Prostate gland (tissue), 2 donors: ENCODE measurements around the gene P4HTM. TPM values are rescaled to one million over a fixed set of nuclear protein-coding genes. Genes with fewer than 3 reads are reported as not detected.

Source experiments
- DNase-seq: peaks from one replicate; pipeline ENCODE4 v3.0.0-alpha.2; 2019; ENCODE audit warnings: low spot score
- H3K27ac ChIP-seq, 2 donors: fragments of 200-600 bp; sonication (generic); 2 replicates each; pipeline ENCODE4 v1.5.1; 2017 to 2019
- H3K27me3 ChIP-seq: fragments of 200-600 bp; sonication (generic); replicated peaks from 2 replicates; pipeline ENCODE4 v1.5.1; 2019; ENCODE audit not compliant: insufficient read depth
- H3K36me3 ChIP-seq, 2 donors: fragments of 200-600 bp; sonication (generic); 1 replicate in 1 of 2; 2 replicates in 1 of 2; pipeline versions ENCODE4 v1.5.1 to v1.8.1; 2017 to 2019
- H3K4me1 ChIP-seq: fragments of 200-600 bp; sonication (generic); replicated peaks from 2 replicates; pipeline ENCODE4 v1.5.1; 2019
- H3K4me3 ChIP-seq, 2 donors: fragments of 200-600 bp; sonication (generic); 2 replicates each; pipeline ENCODE4 v1.5.1; 2017 to 2019
- H3K9me3 ChIP-seq: fragments of 200-600 bp; sonication (generic); 2 replicates; pipeline ENCODE4 v1.5.1; 2017
- POLR2A ChIP-seq: fragments of 450-650 bp; IDR thresholded peaks from one replicate; pipeline ENCODE4 v1.6.1; 2016; ENCODE audit warnings: antibody characterized with exemption, mild to moderate bottlenecking
- POLR2AphosphoS5 ChIP-seq: sonication (generic); formaldehyde crosslinking; IDR thresholded peaks from one replicate; pipeline ENCODE4 v1.6.1; 2017; ENCODE audit warnings: antibody characterized with exemption
- WGBS: methylation state at CpG from one replicate; pipeline ENCODE4 v1.1.5; 2018; 5-methylcytosine and 5-hydroxymethylcytosine counted together
- intact Hi-C: fragments of 100-400 bp; cut with DNase I; formaldehyde crosslinking; loops from one replicate; pipeline ENCODE4 v1.14.2; 2022
- total RNA-seq, 2 donors: library from RNA; depleted of rRNA; stranded (reverse); fragments of >200 nt; gene quantifications; one replicate each; pipeline ENCODE4 v1.1.0, GENCODE V29; 2016
- TF ChIP-seq, protein P1 (sequence below), 4 experiments: fragments of 200-600 bp in 2 of 4; fragments of 450-650 bp in 2 of 4; sonication (generic) in 2 of 4; IDR thresholded peaks; 1 replicate in 3 of 4; 2 replicates in 1 of 4; pipeline ENCODE4 v1.5.1; 2016 to 2019; ENCODE audit warnings: antibody characterized with exemption in 4 of 4, mild to moderate bottlenecking in 2 of 4, moderate library complexity in 2 of 4

P4HTM gene
- total RNA-seq, 2 donors from 2014 or later: 56.0 to 101 TPM

DNA sequence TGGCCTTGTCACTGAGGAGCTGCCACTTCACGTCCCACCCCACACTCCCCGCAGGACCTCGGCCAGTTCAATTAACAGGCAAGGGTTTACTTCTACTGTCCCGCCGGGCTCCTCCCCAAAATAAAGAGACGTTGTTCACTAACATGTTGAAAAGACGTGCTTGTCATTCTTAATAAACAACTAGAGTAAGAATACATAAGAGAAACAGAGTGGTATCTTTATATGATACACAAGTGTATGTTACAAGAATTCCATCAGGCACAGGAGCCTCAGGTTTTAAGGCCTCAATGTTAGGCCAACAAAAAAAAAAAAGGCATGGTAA lies 39.5 kb downstream of the P4HTM start:
- Histone ChIP-seq H3K9me3 (no peaks in the 10 kb centered on the region), H3K4me1 (peaks cover 6% of the 10 kb centered on the region), H3K4me3 (peak overlapping the region; percentile 34 to 56), H3K27me3 (no peaks in the 10 kb centered on the region), H3K36me3 (peaks cover 3 to 22% of the 10 kb centered on the region in 2 donors), H3K27ac (peak overlapping the region; percentile 87 to 90)
- intact Hi-C loops: no loop called here
- TF ChIP-seq, protein P1, sequence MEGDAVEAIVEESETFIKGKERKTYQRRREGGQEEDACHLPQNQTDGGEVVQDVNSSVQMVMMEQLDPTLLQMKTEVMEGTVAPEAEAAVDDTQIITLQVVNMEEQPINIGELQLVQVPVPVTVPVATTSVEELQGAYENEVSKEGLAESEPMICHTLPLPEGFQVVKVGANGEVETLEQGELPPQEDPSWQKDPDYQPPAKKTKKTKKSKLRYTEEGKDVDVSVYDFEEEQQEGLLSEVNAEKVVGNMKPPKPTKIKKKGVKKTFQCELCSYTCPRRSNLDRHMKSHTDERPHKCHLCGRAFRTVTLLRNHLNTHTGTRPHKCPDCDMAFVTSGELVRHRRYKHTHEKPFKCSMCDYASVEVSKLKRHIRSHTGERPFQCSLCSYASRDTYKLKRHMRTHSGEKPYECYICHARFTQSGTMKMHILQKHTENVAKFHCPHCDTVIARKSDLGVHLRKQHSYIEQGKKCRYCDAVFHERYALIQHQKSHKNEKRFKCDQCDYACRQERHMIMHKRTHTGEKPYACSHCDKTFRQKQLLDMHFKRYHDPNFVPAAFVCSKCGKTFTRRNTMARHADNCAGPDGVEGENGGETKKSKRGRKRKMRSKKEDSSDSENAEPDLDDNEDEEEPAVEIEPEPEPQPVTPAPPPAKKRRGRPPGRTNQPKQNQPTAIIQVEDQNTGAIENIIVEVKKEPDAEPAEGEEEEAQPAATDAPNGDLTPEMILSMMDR (IDR thresholded peaks at IDR 0.05): no peak
- TF ChIP-seq POLR2AphosphoS5 (no peak), POLR2A (no peak)
- no peak for DNase-seq
- 3% methylated on average over 7 of the region's 7 CpGs for WGBS

GRCh38 chr3:49030321-49030720 lies 40.3 kb downstream of the P4HTM start:
- Histone ChIP-seq H3K4me3 (no peak overlapping the region), H3K27ac (no peak overlapping the region), H3K4me1 (peaks cover 6% of the 10 kb centered on the region), H3K27me3 (no peaks in the 10 kb centered on the region), H3K9me3 (no peaks in the 10 kb centered on the region), H3K36me3 (peaks cover under 1 to 17% of the 10 kb centered on the region in 2 donors)
- WGBS: 92% methylated on average over 6 of the region's 6 CpGs
- no peak for DNase-seq
- intact Hi-C loops: no loop called here
- no peak for TF ChIP-seq POLR2A
- no peak for TF ChIP-seq POLR2AphosphoS5

- WGBS: 87% methylated on average over 6 of the region's 6 CpGs
- no peak for DNase-seq
- Histone ChIP-seq H3K4me3 (no peak overlapping the region), H3K27me3 (no peaks in the 10 kb centered on the region), H3K9me3 (no peaks in the 10 kb centered on the region), H3K27ac (no peak overlapping the region), H3K4me1 (peaks cover 6% of the 10 kb centered on the region), H3K36me3 (peaks cover 0 to 17% of the 10 kb centered on the region in 2 donors)
- intact Hi-C loops: no loop called here
- TF ChIP-seq POLR2AphosphoS5: no peak
- no peak for TF ChIP-seq POLR2A
- TF ChIP-seq, protein P1 (IDR thresholded peaks at IDR 0.05): no peak
These were observed 42.7 kb downstream of the P4HTM start for GRCh38 chr3:49032646-49033304.

- H3K36me3 ChIP-seq: peaks cover 0 to 17% of the 10 kb centered on the region in 2 donors
- H3K27ac ChIP-seq: no peak overlapping the region
- no peak for TF ChIP-seq POLR2AphosphoS5
- TF ChIP-seq, protein P1 (IDR thresholded peaks at IDR 0.05): no peak
- TF ChIP-seq POLR2A: no peak
- no peaks in the 10 kb centered on the region for H3K4me1 ChIP-seq
- no peaks in the 10 kb centered on the region for H3K9me3 ChIP-seq
- WGBS: 64% methylated on average over 2 of the region's 2 CpGs
- no peaks in the 10 kb centered on the region for H3K27me3 ChIP-seq
- DNase-seq: no peak
- H3K4me3 ChIP-seq: no peak overlapping the region
- intact Hi-C loops: no loop called here
These were observed 44.6 kb downstream of the P4HTM start for GRCh38 chr3:49034650-49035049.

- H3K36me3 ChIP-seq: peaks cover 0 to 17% of the 10 kb centered on the region in 2 donors
These were observed 45.2 kb downstream of the P4HTM start for GRCh38 chr3:49035281-49035680.

More at GRCh38 chr3:49035281-49035680, 45.2 kb downstream of the P4HTM start:
- Histone ChIP-seq H3K9me3 (no peaks in the 10 kb centered on the region), H3K4me1 (no peaks in the 10 kb centered on the region), H3K4me3 (no peak overlapping the region), H3K27me3 (no peaks in the 10 kb centered on the region), H3K27ac (no peak overlapping the region)
- intact Hi-C loops: no loop called here
- 94% methylated on average over 3 of the region's 3 CpGs for WGBS
- TF ChIP-seq, protein P1 (IDR thresholded peaks at IDR 0.05): no peak
- TF ChIP-seq POLR2AphosphoS5 (no peak), POLR2A (no peak)
- DNase-seq: no peak
